Measurements from ENCODE around the gene CAMK1D.
A peak's percentile ranks its signal among the peaks of the same experiment; 100 is the strongest.

Gene CAMK1D

DNA sequence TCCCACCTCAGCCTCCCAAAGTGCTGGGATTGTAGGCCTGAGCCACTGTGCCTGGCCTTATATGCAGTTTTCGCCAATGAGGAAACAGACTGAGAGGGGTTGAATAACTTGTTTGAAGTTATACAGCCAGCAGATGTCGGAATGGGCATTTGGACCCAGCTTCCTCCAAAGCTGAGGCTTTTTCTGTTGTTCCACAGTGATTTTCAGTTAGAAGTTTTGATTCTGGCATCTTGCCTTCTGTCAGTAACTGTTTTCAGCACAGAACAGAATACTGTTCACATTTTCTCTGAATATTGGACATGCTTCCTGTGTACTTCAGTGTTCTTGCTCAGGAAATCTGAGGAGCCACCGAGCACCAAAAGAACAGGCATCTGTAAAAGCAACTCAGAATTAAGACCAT, 287.2 kb downstream of the CAMK1D start:
- no peak for DNase-seq

DNA sequence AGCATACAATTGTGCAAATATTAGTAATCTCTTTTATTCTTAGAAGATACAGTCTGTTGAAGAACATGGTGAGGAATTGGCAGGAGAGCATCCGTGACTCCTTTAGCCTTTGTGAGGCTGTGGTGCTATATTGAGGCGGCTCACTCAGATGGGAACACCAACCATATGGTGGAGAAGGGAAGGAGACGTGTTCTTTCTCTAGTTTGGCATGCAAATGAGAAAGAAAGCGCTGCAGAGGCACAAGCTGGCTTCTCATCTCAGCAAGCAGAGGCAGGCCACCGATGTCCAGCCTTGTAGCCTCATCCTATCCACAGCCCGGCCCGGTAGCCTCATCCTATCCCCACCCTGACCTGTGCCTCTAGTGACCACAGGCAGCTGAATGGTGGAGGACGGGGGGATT, 288.3 kb downstream of the CAMK1D start:
- no peak for DNase-seq

DNA sequence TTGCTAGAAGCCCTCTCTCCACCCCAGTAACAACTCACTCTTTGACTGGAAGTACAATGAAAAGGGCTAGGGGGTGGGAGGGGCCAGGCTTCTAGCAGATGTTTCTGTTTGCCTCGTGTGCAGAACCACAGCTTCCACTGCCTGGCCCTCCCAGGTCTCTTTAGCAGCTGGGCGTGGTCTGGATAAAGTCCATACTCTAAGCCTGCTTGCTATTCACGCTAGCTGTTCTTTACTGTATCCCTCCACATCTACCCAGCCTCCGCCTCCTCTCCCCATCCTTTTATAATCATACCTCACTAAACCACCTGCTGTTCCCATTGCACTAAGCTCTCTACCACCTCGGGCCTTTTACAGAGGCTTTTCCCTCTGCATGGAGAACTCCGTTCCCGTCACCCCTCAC, 288.8 kb downstream of the CAMK1D start:
- peak; percentile 87 for DNase-seq

DNA sequence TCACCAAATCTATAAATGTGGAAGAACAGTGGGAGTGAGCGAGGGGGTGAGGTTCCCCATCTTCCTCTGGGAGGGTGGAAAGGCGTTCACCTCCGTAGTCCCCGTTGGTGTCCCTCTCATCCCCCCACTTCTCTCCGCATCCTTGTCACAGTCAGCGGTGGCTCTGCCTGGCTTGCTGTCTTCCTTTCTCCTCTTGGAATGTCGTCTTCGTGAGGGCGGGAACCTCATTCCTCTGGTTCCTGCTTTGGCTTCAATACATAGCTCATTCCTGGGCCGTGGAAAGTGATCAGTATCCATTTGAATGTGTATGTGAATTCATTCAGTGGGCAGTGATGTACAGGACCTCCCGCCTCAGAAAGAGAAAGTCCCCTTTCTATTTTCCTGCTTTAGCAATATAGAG, 289.4 kb downstream of the CAMK1D start:
- DNase-seq, result no peak

DNA sequence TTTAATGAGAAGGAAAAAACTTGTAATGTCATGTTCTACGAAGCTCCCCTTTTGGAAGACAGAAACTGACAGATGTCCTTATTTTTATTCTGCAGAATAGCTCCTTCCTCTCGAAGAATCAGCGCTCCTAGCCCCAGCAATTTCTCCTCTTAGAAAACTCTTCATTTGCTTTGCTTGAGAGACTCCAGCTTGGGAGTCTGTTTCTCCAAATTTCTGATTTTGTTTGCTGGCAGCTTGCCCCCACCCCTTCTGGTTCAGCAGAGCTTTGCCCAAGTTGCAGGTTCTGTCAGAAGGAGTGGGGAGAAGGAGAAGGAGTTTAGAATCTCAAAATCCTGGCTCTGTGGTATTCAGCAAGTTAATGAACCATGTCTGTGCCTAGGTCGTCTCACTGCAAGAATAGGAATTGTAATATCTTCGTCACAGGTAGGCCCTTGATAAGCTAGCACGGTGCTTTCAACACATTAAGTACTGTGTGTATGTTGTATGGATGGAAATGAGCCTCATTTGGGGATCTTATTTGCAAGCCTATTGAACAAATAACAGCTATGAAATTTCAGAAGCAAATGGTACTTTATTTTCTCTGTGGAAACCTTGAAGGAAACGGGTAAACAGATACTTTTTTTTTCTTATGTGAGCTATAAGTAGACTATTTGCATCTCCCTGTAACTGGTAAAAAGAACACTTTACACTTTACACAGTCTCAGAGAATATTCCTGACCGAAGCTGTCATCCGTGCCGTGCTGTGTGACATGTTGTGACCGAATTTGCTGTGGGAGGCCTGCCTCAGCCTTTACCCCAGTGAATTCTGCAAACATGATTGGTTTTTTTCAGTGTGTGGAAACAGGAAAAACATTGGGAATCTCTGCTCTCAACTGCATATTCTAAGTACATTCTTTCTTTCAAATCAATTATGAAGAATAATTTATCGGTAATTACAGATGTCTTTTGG, 290.9 kb downstream of the CAMK1D start:
- no peak for DNase-seq

DNA sequence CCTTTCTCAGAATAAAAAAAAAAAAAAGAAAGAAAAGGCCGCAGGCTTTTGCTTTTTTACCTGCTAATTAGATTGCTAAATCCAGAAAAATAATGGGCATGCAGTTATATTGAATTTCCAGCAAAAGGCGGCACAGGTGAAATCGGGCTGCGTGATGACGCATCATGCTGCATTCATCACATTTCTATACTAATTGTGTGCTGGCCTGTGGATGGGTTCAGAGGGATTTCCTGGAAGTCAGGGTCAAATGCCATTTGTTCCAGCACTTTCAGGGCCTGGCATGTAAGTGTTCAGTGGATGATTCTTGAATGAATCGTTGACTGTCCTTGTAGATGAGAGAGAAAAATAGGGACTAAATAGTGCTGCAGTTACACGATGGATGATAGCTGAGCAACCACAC, 292.7 kb downstream of the CAMK1D start:
- DNase-seq, result no peak

DNA sequence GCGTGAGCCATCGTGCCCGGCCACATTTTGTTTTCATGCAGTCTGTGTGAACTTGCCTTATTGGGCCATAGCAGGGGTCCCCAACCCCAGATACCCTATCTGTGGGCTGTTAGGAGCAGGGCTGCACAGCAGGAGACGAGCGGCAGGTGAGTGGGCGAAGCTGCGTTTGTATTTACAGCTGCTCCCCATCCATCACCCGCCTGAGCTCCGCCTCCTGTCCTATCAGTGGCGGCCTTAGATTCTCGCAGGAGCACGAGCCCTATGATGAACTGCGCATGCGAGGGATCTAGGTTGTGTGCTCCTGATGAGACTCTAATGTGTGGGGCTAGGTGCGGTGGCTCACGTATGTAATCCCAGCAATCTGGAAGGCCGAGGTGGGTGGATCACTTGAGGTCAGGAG, 293.9 kb downstream of the CAMK1D start:
- DNase-seq, result no peak

DNA sequence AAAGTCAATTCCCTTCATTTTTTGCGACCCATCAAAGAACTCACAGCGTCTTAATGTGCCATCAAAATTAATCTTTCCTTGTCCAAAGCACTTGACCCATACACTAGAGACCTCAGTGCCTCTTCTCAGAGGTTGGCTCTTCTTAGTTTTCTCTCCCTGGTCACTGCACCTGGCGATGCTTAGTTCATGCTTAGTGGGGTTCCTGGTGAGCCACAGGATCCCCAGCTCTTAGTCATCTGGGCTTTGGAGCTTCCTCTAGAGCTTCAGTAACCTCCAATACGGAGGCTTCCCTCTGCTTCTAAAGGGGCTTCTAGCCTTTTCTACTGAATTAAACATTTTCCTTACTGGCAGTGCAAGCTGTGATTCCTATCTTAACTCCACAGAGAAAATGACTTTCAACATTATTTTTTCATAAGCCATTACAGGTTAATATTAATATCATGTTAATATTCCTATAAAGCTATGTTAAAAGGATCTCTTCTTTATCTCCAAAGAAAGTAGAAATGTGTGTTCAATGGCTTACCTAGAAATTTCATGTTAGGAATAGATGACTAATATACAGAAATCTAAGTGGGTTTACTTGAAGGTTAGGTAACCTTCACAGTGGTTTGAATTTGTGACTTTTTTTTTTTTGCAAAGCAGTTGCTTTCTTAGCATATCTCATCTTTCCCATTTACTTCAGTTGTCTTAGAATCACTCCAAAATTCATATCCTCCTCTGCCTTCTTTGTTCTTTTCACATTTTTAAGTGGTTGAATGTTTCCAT, 295.2 kb downstream of the CAMK1D start:
- no peak for DNase-seq

DNA sequence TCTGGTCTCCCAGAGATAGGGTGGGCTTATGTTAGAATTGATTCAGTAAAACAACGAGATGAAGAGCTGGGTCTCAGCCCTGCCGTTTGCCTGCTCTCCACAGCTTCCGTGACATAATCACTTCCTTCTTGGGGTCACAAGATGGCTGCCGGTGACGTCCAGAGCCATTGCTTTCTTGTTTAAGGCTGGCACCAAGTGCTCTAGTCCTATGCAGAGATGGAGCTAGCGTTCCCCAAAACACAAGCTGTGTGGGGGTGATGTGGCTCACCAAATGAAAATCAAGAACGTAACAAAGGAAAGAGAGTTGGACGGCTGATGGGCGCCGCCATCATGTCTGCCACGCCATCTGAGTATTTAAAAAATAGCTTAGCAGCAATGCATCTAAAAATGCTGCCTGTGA, 296.1 kb downstream of the CAMK1D start:
- no peak for DNase-seq

DNA sequence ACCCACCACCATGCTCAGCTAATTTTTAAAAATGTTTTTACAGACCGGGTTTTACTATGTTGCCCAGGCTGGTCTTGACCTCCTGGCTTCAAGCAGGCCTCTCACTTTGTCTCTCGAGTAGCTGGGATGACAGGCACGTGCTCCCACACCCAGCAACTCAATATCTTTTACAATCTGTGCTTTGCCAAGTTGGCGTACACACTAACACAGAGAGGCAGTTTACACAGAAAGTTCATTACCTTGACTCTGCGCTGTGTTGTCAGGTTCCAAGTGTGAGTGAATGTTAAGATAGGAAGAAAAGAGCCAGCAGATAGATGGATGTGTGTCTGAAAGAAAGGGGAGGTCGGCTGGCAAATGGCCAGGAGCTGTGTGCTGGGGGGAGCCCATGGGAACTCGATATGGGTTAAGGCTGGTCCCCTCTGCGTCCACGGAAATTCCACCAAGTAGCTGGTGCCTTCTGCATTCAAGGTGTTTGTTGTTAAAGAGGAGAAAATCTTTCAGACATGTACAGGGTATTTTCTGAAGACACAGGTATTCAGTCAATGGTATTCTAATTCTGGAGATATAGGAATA, 299.8 kb downstream of the CAMK1D start:
- no peak for DNase-seq

DNA sequence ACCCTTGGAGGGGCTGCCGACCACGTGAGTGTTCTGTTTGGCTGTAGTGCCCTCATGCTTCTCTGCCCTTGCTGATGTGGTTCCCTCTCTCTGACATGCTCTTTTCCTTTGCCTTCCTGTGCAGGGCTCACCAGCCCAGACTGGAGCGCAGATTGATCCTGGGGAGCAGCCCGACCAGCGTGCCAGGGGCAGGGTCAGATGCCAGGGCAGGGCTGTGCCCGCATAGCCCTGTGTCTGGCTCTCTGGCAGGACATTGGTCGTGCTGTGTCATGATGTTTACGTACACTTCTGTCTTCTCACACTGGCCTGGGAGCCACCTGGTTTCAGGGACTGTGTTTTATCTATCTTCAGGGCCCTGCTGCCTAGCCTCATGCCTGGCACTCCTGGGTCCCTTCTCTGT, 300.8 kb downstream of the CAMK1D start:
- no peak for DNase-seq

DNA sequence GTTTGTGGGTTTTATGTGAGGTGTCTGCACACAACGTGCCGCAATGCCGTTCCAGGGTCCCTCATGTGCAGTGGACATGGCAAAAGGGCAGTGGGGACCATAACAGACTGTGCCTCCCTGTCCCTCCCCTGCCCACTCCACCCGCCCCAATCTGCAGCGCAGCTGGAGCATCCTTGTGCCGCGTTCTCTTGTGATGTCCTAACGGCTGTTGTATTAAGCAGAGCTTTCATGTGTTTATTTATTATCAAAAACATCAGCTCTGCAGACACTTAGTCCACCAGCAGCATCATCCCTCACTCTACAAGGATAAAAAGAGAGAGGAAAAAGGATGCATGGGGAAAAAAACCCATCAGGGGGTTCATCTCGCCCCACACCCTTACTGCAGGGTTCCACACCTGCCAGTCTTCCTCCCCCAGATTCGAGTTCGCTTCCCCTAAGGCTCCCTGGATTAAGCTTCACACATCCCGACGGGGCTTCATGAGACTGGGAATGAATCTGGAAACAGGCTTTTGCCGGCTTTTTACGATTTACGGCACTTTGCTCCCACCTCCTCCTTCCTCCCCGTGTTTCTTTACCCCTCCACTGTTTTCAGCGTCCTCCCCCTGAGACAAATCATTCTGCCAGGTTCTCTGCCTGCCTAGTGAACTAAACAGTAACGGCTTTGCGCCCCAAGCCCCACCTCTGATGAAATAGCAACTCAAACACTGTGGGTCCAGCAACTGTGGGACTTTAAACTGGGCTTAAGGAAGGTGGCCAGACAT, 301.4 kb downstream of the CAMK1D start:
- no peak for DNase-seq

DNA sequence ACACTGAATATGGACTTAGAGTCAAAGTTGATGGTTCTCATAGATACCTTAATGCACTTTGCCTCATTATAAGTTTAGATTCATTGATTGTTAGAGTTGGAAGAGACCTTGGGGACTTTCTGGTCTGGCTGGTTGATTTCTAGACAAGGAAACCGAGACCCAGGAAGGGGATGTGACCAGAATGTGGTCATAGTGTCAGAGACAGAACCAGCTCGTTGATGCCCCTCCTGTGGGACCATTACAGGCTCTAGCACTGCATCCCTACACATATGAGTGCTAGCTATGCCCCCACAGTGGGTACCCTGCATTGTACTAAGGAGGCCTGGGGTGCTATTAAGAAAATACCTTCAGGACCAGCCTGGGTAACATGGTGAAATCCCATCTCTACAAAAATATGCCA, 306.6 kb downstream of the CAMK1D start:
- no peak for DNase-seq

DNA sequence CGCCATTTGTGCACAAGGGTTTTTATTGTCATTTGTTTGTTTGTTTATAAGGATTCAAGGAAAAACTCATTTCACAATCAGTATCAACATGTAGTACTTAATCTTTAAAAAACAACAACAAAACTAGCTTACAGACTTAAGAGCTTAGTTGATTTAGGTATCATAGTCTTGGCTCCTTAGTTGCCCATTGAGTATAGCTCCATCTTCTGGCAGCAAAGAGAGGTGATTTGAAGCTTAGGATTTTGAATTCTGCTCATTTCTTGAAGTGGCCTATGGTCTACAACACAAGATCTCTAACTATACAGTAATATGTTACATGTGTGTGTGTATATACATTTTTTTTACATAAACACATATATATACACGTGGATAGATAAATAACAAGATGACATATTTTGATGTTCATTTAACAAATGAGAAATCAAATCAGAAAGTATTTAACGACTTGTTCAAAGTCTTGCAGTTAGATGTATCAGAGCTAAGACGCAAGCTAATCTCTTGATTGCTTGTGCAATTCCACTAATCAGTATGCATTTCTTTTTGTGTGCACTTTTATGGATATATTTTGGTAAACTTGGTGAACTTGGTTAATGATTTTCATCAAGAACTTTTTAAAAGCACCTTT, 307.3 kb downstream of the CAMK1D start:
- no peak for DNase-seq

DNA sequence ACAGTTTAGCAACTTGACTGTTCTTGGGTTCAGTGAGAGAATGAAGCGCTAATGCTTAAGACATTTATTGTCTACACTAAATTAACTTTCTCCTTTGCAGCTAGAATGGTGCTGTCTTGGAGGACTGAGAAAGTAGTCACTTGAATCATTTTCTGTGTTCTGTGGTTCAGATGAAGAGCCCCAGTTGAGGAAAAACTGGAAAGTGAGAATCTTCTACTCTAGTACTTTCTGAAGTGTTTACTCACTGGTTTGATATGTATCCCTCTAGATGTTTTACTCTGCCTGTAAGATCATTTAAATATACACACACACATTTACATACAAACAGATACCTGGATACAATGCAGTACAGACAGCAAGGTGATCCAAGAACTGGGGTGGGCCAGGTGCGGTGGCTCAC, 308.1 kb downstream of the CAMK1D start:
- DNase-seq, result no peak

DNA sequence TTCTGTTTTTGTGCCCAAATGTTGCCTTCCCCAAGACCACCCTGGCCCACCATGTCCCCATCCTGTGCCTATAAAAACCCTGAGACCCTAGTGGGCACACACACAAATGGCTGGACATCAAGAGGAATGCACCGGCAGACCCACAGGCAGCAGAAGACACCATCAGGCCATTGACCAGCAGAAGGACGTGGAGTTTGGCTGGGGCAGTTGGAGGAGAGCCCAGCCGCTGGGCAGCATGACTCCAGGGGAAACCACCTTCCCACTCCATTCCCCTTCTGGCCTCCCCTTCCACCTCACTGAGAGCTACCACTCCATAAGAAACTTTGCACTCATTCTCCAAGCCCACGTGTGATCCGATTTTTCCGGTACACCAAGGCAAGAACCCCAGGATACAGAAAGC, 309.2 kb downstream of the CAMK1D start:
- no peak for DNase-seq

DNA sequence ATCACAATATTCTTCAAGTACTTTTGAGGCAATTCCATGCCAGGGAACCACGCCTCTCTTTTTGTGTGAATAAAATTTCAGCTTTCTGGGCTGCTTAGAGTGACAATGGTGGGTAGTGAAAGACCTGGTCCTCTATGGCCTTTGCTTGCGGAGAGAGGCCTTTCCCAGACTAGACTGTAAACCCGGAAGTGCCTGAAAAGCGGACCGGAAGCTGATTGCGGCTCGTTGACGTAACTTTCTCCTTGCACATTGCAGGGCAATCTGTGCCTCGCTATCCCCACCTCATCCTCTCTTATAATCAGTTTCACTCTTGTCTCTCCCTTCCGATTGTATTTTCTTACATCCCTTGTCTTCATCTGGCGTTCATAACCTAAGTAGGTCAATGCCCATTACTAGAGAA, 310.4 kb downstream of the CAMK1D start:
- DNase-seq, result no peak

DNA sequence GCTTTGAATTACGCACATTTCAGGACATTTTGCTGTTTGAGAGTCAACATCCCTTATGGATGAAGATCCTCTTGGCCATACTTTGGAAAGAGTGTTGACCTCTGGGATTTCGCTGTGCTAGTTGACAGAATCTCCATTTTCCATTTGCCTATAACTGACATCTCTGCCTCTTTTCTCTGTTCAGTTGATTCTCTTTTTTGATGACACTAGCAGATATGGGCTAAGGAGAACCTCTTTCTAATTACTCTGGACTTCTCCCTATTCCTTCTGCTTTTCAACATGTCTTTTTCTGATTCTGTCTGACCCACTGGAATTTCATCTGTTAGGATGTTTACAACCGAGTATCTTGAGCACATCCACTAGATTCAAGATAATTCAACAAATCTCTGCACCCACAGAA, 311.5 kb downstream of the CAMK1D start:
- no peak for DNase-seq

DNA sequence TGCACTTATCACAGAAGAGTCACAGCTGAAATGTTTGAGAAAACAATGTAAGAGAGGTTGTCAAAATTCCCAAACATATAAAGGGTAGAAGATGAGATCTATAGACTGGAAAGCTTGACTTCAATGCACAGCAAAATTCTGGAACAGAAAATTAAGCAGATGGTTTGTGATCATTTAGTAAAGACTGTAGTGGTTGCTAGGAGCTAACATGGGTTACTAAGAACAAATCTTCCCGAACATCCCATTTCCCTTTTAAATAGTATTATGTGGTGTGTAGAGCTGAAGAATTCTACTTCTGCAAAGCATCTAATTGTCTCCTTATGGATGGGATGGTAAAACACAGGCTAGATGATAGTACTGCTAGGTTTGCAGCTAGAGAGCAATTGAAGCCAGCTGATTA, 312.3 kb downstream of the CAMK1D start:
- DNase-seq, result no peak

DNA sequence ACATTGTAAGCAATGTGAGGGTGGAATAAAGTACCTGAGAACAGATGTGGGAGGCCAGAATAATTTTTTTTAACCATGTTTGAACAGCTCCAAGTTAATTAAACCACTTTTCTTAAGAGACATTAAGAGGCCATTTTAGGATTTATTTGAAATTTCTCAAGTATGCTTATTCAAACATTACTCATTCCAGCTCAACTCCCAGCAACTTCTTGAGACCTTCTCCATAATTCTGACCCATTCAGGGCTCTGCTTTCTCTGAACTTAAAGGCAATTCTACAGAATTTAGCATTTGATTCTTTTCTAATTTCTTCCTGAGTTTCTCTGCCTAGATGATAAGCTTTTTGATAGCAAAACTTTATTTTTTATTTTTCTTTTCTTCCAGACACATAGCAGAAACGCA, 314.5 kb downstream of the CAMK1D start:
- no peak for DNase-seq

DNA sequence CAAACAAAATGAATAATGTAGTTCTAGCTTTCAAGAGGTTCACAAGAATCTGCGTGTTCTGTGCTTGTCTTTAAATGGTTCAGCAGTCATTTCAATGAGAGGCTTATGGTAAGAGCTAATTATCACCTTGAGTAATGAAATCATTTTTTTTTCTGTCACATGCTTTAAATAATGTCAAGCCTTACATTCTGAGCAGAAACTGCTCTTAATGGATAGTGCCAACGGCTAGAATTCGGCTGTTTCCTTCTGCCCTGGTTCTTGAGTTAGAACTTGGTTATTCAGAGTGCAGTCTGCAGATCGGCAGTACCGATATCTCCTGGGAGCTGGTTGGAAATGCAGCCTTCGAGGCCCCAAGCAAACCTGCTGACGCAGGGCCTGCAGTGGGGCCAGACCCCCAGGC, 316.2 kb downstream of the CAMK1D start:
- no peak for DNase-seq

DNA sequence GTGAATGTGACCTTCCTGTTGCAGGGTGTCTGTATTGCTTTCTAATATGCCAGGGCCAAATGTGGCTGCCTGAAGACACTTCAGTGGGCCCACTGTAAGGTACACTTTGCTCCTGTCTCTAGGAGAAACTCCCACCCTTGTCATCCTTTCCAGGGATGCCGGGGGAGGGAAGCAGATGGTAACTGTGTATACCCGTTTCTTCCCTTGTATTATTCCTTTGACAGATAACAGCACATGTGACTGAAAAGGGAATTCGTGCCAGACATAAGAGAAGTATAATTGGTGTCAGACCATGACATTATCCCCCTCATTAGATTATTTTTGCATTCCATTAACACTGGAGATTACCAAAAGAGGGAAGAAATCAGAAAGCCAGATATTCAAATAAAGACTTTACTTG, 317.7 kb downstream of the CAMK1D start:
- DNase-seq, result no peak

DNA sequence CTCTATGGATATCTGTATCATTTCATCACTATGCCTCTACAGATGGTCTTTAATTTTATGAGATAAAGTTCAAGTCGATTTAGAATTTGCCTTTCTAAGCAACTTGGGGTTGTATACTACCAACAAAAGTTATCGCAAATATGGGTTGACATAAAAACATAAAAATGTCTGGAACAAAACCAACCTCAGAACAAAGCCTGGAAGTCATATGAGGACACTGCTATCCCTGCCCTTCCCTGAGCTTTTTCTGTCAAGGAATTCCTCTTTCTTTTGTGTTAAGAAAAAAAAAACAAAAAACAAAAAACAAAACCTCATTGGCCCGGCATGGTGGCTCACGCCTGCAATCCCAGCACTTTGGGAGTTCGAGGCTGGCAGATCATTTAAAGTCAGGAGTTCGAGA, 319.3 kb downstream of the CAMK1D start:
- DNase-seq, result no peak

Data from COR-L47 (cell line).